ENCODE measurements around the gene VPS54.

VPS54 gene

GRCh38 chr2:64035072-64035942, 16.1 kb upstream of the VPS54 start:
- no peak overlapping the region for H3K27ac ChIP-seq
- TF ChIP-seq CTCF (conservative IDR thresholded peaks at IDR 0.05): no peak

GRCh38 chr2:64029116-64029665, 10.0 kb upstream of the VPS54 start:
- H3K27ac ChIP-seq: no peak overlapping the region
- no peak for TF ChIP-seq CTCF (conservative IDR thresholded peaks at IDR 0.05)

- TF ChIP-seq CTCF (conservative IDR thresholded peaks at IDR 0.05): no peak
- H3K27ac ChIP-seq: no peak overlapping the region
These were observed 6.5 kb upstream of the VPS54 start for GRCh38 chr2:64025741-64026140.

GRCh38 chr2:64024259-64024949, 5.2 kb upstream of the VPS54 start:
- TF ChIP-seq CTCF (conservative IDR thresholded peaks at IDR 0.05): no peak
- no peak overlapping the region for H3K27ac ChIP-seq

- H3K27ac ChIP-seq: no peak overlapping the region
- no peak for TF ChIP-seq CTCF (conservative IDR thresholded peaks at IDR 0.05)
These were observed 4.4 kb upstream of the VPS54 start for GRCh38 chr2:64023485-64024258.

- TF ChIP-seq CTCF (conservative IDR thresholded peaks at IDR 0.05): no peak
- H3K27ac ChIP-seq: peak overlapping the region; percentile 97
These were observed 2.4 kb upstream of the VPS54 start for GRCh38 chr2:64021578-64021977.

Measured in VCaP (cell line).